Retinal pigment epithelial cell (primary cell): ENCODE results near the gene SELENOH.
A peak's percentile ranks its signal among the peaks of the same experiment; 100 is the strongest.
"Not testable (repeated sequence)": the region's sequence is repeated elsewhere in the genome, so short reads cannot be mapped to it uniquely, and the experiment has no call there.

Source experiments
- DNase-seq: peaks from one replicate; pipeline ENCODE4 v3.0.0-alpha.2; 2010; ENCODE audit warnings: low read depth
- H3K4me3 ChIP-seq: 2 replicates; pipeline ENCODE4 v1.5.1; 2011; ENCODE audit warnings: mild to moderate bottlenecking, low read length, control low read depth, moderate library complexity
- CTCF ChIP-seq: conservative IDR thresholded peaks from 2 replicates; pipeline ENCODE4 v1.5.1; 2011; ENCODE audit warnings: low read depth, low read length, control low read depth, inconsistent platforms

Gene SELENOH, protein sequence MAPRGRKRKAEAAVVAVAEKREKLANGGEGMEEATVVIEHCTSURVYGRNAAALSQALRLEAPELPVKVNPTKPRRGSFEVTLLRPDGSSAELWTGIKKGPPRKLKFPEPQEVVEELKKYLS

GRCh38 chr11:57741132-57742086, at the start of gene SELENOH:
TSS of gene SELENOH (plus strand) at chr11:57741491. CDS start at chr11:57741596, 105 bp downstream.
- no peak for TF ChIP-seq CTCF
- peak within 1 kb of the TSS; percentile 68 for H3K4me3 ChIP-seq
- DNase-seq: peak; percentile 92

- H3K4me3 ChIP-seq: no peak overlapping the region
- no peak for TF ChIP-seq CTCF
- DNase-seq: no peak
Observed at GRCh38 chr11:57698843-57699365, 42.4 kb upstream of the SELENOH start.

DNA sequence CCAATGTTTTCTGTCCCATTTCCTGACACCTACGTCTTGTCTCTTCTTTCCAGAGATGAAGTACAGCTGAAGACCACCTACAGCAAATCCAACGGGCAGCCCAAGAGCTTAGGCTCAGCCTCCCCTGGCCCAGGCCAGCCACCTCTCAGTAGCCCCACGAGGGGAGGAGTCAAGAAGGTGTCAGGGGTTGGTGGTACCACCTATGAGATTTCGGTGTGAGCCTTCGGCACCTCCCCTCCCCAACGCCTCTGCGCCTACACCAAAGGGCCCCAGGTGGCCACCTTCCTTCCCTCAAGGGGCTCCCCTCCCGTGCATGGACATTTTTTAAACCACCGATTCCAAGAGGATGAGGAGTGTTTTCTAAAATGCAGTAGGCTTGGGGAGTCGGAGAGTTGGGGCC, 41.5 kb upstream of the SELENOH start:
- DNase-seq: no peak
- no peak for TF ChIP-seq CTCF
- H3K4me3 ChIP-seq: no peak overlapping the region

GRCh38 chr11:57700425-57700824, 40.9 kb upstream of the SELENOH start:
- no peak overlapping the region for H3K4me3 ChIP-seq
- DNase-seq: no peak
- TF ChIP-seq CTCF: peak; percentile 26

- DNase-seq: no peak
- no peak overlapping the region for H3K4me3 ChIP-seq
- TF ChIP-seq CTCF: no peak
Observed at GRCh38 chr11:57703341-57703740, 38.0 kb upstream of the SELENOH start.

DNA sequence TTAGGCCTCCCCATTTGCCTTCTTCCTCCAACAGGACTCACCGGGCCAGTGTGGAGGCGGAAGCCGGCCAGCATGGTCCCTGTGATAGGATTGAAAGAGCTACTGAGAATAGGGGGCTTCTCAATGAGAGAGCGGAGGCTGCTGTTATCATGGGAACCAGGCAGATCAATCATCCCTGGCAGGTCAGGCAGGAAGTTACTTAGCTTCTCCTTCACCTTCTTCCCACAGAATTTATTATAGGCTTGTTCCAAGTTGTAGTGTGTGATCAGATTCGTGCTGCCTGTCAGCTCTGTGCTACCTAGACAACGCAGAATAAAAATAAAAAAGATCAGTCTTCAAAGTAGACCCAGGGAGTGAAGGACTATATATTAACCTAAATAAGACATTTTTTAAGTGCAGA, 36.4 kb upstream of the SELENOH start:
- no peak for DNase-seq
- TF ChIP-seq CTCF: no peak
- no peak overlapping the region for H3K4me3 ChIP-seq

- H3K4me3 ChIP-seq, DNase-seq: not testable (repeated sequence)
Observed at GRCh38 chr11:57705432-57705831, 35.9 kb upstream of the SELENOH start.
